HK-2 (cell line): ENCODE data around the gene SRP68.
A peak's percentile ranks its signal among the peaks of the same experiment; 100 is the strongest.
"Not testable (repeated sequence)": the region's sequence is repeated elsewhere in the genome, so short reads cannot be mapped to it uniquely, and the experiment has no call there.

Experiments used
- DNase-seq: peaks from one replicate; pipeline ENCODE4 v3.0.0-alpha.2; 2018; ENCODE audit not compliant: unreplicated experiment

The SRP68 gene

DNA sequence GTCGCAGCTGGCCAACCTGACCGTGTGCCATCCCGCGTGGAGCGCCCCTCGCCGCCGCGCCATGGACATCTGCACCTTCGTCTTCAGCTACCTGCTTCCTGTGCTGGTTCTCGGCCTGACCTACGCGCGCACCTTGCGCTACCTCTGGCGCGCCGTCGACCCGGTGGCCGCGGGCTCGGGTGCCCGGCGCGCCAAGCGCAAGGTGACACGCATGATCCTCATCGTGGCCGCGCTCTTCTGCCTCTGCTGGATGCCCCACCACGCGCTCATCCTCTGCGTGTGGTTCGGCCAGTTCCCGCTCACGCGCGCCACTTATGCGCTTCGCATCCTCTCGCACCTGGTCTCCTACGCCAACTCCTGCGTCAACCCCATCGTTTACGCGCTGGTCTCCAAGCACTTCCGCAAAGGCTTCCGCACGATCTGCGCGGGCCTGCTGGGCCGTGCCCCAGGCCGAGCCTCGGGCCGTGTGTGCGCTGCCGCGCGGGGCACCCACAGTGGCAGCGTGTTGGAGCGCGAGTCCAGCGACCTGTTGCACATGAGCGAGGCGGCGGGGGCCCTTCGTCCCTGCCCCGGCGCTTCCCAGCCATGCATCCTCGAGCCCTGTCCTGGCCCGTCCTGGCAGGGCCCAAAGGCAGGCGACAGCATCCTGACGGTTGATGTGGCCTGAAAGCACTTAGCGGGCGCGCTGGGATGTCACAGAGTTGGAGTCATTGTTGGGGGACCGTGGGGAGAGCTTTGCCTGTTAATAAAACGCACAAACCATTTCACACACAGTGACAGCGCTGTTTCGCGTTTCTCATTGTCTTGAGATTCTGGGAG is 4.7 kb upstream of the SRP68 start:
- no peak for DNase-seq

DNA sequence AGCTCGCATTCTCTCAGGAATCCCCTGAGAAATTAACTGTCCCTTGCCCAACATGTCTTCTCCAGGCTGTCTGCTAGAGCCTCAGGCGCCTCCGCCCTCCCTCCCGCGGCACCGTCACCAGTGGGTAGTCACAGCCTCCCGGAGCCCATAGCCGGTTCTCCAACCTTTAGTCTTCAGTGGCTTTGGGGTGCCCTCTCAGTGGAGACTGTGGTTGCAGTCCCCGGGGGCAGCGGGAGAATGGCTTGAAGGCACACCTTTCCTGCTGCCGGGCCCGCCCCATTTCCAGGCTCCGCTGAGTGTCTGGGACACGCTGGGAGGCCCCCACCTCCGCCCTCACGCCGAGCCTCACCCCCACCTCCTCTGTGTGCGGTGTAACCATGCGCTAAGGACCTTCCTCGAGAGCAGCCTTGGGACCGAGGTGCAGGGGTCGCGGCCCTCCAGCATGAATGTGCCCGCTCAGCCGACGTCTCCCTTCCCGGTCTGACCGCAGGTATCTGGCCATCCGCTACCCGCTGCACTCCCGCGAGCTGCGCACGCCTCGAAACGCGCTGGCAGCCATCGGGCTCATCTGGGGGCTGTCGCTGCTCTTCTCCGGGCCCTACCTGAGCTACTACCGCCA is 3.9 kb upstream of the SRP68 start:
- DNase-seq: no peak

DNA sequence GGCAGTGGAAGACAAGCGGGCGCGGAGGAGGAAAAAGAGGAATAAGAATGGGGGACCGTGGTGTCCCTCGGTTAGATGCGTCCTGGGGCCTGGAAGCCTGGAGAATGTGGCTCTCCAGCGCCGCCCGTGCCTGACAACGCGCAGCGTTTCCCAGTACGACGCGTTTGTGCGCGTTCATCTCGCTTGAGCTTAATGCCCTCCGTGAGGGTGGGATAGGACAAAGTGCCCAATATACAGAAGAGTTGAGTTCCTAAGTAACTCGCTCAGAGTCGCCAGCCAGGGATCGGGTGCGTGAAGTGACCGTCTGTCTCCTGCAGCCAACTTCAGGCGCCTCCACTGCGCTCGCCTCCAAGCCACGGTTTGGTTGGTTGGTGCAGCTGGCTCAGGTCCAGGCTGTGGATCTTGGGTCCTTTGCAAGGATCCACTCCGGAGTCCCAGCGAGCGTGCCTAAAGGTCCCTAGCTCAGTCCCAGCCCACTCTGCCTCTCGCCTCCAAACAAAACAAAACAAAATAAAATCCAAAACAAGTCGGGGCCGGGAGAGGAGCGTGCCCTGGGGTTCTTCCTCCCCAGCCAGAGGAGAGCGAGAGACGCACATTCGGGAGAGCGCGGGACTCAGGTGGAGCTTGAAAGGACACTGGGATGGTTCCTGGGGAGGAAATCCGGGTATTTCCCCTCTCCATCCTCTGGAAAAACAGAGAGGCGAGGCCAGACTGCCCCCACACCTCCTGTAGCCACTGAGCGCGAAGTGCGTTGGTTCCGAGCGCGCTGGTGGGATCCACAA is 3.2 kb upstream of the SRP68 start:
- DNase-seq: no peak

DNA sequence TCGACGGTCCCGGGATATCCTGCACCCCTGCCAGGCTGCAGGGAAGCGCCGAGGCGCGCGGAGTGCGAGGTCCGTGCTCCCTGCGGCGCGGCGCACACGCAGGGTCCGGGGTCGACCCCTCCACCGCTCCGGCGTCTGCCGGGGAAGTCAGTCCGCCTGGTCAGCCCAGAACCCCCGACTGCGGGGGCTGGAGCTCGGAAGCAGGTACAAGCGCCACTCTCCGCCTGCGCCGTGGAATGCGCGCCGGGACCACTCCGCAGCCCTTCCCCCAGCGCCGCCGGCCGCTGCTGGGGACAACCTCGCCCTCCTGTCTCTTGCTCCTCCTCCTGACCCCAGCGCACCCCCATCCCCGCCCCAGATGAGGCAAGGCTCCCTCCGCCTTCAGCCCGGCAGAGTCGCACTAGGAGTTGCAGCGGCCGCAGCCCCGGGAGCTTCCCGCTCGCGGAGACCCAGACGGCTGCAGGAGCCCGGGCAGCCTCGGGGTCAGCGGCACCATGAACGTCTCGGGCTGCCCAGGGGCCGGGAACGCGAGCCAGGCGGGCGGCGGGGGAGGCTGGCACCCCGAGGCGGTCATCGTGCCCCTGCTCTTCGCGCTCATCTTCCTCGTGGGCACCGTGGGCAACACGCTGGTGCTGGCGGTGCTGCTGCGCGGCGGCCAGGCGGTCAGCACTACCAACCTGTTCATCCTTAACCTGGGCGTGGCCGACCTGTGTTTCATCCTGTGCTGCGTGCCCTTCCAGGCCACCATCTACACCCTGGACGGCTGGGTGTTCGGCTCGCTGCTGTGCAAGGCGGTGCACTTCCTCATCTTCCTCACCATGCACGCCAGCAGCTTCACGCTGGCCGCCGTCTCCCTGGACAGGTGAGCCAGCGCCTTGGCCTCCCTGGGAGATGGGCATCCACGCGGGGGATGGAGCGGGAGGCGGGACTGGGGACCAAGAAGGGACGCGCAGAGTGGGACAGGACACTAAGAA is 2.4 kb upstream of the SRP68 start, which contains the start of gene GALR2:
GALR2 (plus strand) TSS at position 392 of the 974 bp plus-strand sequence; CDS start at position 495, 103 bp downstream.
- DNase-seq: no peak

DNA sequence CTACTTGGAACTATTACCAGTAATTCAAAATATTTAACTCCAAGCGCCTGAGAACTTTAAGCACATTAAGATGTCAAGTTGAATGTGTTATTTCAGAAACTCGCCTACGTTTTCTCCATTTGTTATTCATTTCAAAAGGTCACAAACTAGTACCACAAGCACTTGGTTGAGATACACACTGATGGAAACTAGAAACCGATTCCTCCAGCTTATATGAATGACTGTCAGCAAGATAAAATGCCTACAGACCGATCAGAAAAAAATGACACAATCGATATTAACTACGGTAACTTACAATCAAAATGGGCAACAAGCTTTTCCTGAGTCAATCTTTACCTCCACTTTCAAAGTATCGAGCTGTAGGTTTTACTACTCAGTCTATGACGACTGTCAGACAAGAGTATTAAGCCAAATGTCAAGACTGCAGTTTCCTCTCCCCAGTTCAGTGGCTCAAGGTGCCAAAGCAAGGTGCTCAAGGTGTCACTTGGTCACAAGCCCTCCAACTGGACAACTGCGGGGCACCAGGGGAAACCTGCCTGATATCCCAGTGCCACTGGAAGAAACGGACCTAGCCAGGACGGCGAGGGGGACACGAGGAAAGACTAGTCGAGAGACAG is 678 bp downstream of the SRP68 start:
- no peak for DNase-seq

DNA sequence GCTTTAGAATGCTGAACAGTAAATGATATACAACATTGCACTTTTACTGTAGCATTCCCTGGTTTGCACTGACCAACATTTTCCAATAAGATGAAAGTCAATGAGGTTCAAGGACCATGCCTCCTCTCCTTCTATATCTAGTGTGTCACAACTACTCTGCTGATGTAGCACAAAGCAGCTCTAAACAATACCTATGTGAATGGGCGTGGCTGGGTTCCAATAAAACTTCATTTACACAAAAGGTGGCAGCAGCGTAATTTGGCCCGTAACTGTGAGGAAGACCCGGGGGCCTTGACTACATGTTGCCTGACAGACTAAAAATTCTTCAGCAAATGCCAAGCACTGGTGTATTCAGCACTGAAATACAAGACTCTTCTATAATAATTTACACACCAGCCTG is 6.5 kb downstream of the SRP68 start:
- DNase-seq: no peak

DNA sequence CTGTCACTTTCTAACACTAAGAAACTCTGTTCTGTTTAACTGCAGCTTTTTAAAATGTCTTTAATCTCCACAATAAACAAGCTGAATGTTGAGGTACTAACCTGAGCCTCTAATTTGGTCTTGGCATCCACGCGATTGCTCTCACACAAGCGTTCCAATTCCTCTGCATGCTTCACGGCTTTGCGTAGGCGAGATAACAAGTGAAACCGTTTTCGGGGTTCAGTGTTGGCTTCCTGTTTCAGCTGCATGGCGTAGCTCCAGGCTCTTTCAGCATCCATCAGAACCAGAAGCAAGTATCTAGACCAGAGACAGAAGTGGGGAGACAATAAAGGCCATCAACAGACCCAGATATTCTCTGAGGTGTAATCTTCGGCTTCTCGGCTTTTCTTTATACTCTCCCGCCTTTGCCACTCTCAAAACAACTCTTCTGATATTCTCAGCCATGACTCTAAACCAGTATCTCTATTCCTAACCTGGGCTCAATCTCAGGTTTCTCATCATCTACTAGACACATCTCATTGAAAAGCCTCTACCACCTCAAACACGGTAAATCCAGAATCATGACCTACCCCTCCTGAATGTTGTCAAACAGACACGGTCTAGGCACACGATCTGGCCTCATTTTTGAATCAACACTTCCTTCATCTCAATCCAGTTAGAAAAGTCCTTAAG is 8.3 kb downstream of the SRP68 start:
- no peak for DNase-seq

DNA sequence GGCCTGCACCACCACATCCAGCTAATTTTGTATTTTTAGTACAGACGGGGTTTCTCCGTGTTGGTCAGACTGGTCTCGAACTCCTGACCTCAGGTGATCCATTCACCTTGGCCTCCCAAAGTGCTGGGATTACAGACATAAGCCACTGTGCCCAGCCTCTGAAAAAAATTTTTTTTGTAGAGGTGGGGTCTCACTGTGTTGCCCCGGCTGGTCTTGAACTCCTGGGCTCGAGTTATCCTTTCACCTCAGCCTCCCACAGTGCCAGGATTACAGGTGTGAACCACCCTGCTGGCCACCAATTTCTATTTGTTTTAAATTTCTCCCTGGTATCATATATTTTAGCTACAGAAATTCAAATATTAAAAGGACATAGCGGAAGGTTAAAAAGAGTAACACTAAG is 14.1 kb downstream of the SRP68 start:
- not testable (repeated sequence) for DNase-seq

DNA sequence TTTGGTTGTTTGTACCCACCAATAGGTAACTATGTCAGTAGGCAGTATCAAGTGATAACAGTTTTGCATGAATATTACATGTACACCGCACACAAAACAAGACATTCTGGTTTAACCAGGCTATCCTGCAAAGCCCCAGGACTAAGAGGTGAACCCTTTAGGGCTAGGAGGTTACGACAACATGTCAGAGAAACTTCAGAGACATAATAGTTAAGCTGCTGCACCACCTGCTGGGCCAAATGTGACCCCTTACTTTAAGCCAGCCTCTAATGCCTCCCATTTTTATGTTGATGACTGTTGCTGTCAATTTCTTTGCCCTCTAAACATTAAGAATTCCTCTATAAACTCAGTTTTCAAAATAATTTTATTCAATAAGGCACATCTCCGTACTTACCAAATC is 15.4 kb downstream of the SRP68 start:
- DNase-seq: no peak

DNA sequence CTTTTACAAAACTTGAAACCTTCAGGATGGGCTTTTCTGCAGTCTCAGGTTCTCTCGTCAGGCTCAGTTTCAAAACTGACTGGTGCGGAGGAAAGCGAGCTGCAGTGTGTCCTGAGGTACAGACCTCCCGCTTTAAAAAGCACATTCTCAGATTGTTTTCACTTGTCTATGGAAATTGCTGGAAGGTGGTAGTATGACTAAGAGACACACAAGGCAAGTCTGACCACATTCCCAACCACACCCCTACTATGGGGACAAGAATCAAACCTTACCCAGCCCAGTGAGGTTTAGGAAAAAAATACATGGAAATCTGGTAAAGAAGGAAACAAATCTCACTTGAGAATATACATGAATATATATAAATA is 18.2 kb downstream of the SRP68 start:
- no peak for DNase-seq

DNA sequence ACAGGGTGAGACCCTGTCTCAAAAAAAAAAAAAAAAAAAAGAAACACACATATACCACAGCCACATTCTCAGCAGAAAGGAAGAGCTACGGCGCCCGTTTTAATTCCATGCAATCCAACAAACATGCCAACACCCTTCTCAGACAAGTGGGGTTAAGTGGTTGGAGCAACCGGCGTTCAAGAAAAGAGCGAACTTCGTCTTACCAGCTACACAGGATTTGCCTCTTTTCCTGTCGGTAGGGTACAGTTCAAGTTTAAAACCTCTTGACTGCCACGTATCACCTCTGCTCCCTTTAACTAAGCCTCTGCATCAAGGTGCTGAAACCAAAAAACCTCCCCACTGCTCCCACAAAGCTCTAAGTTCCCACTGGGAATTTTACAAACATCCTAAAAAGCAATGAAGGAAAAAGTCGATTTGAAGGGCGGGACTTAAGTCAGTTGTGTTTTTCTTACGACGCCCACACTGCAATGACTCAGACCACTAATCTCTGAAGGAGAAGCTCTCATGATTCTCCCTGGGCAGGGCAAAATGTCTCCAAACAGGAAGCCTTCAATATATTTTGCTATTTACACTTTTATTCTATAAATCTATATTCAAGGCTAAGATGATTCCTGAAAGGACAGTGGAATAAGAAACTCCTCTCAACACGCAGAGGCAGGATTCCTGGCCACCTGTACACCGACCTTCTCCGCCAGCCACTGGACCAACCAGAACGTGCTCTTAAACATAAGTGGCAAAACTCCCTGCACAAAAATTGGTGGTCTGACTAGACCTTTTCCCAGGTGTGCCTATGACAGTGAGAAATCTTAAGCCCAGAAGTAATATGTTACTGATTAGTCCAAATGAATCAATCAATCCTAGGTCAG is 18.8 kb downstream of the SRP68 start:
- DNase-seq: no peak

DNA sequence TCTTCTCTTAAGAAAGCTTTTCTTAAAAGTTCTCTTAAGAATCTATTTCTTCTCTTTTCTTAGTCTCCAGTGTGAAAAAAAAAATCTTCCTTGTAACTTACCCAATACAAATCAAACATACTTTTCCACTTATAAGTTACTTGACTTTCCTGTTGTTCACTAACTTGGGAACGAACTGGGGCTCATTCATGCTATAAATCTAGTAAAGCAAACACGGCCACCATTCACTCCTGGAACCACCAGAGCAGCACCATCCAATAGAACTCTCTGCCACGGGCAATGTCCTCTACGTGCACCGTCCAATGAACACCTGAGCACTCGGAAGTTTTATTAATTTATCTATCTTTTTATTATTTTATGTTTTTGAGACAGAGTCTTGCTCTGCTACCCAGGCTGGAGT is 20.8 kb downstream of the SRP68 start:
- DNase-seq: no peak

DNA sequence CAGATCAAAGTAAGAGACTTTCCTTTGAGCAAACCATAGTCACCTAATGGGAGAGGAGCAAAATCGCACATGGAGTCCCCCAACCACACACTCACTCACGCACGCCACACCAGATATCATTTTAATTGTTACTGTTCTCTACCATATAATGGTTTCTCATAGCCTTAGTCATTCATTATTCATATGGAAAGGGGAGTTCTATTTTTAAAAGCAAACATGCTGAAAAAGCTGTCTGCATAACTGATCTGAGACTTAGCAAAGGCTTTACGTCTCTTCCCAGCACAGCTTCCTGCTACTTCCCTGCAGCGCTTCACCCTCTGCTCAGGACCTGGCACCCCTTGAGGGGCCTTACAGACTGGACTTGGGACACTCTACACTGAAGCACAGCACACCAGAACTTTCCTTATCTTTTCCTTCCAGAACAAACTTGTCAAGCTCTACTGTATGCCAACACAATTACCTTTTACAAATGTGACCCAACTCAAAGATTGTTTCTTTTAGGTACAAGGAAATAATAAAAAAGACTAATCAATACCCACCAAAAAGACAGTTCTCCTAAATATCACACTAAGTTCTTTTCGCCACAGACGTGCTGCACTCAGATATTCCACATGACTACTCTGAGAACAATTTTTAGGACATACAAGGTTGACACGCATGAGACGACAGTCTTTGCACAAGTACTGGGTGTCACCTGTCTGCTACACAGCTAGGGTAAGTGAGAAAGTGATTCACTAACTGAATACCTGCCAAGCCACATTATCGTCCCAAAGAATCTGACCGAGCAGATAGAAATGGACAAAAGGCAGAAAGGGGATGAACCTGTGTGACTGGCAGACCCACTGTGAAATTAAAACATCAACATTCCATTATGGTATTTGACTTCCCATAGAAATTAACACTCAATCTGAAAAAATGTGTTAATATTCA is 21.5 kb downstream of the SRP68 start:
- peak; percentile 49 for DNase-seq

DNA sequence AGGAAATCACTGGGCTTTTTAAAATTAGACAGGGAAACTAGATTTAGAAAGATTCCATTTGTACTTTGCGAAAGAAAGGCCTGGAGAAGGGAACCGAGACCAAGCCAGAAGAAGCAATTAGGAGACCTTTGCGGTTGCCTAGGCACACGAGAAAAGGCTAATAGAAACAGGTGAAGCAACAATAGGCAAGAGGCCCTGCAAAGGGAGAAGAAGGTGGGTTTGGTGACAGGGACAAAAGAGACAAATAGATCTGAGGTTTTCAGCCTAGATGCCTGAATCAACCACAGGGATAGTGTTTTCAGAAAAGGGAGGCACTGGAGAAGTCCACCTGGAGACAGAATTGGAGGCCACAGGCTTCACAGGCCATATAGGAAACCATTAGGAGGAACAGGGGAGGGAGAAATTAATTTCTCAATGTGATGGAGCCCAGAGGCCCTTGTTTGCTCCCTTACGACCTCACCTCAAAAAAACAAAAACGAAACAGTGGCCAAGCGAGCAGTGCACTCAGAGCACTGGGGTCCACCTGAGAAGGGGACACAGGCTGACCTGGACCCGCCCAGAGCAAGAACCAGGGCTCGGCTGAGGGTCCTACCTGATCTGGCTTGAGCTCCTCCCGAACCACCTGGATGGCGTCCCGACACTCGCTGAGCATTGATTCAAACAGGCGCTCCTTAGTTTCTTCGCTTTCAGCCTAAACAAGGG is 22.3 kb downstream of the SRP68 start:
- no peak for DNase-seq

DNA sequence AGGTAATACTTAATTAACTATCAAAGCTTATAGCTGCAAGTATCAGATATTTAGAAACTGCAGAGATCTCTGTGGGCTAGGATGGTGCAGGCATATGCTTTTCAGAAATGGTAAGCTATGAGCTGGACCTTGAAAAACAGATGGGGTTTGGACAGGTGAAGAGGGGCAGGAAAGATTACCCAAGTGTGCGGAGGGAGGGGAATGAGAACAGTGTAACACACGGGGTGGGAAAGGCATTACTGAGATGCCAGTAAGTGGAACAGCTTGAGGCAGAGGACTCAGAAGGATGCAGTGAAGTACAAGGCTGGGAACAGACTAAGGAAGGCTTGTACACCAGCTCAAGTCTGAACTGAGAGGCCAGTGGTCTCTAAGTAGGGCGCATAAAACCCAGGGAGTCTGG is 23.1 kb downstream of the SRP68 start:
- DNase-seq: no peak

DNA sequence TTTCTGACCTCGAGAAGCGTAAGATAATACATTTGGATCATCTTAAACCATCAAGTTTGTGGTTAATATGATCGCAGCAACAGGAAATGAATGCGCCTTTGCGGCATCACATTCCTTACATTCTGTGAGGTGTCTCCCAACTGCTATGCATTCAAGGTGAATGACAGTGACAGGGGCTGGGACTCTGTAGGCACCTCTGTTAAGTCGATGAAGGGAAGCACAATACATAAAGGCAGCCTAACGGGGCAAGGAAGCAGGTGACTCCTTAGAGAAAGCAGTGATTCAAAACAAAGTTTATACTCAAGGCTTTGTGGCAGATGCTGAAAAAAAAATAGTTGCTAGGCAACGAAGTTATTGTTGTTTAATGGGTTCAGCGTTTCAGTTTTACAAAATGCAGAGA is 23.6 kb downstream of the SRP68 start:
- peak; percentile 41 for DNase-seq

DNA sequence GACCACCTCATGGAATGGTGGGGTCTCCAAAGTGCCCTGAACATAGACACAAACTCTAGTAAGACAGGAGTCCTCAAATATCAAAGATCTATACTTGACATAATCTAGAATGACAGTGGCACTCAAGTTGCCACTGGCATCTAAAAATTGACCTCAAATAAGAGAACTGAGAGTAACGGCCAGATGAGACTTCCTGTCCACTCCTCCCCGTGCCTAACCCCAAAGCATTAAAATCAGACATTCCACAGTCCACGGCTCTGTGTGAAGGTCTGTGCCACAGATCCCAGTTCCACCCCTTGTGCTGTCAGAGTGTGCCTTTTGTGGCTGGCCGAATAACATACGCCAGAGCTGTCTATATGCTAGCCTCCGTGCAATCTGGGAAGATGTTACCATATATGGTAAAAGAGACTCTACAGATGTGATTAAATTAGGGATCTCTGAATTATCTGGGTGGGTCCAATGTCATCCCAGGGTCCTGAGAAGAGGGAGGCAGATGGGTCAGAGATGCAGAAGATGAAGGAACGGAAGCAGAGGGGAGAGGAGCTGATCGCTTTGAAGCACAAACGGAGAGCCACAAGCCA is 24.2 kb downstream of the SRP68 start:
- no peak for DNase-seq
